HG02642 (cell line): ENCODE measurements around the gene OIT3.

ENCODE experiments used
- ATAC-seq: cut with Tn5 transposase; IDR thresholded peaks from one replicate; pipeline ENCODE4 v1.9.1; 2021; ENCODE audit warnings: mild to moderate bottlenecking; ENCODE audit not compliant: unreplicated experiment, poor library complexity

OIT3 gene

GRCh38 chr10:72893136-72893798 lies at the start of gene OIT3:
OIT3 (plus strand) TSS chr10:72893739; CDS start chr10:72893799, 60 bp downstream.
- ATAC-seq, result no peak

GRCh38 chr10:72846238-72846637 lies 47.3 kb upstream of the OIT3 start:
- ATAC-seq, result no peak

GRCh38 chr10:72847681-72848080 lies 45.9 kb upstream of the OIT3 start:
- ATAC-seq, result no peak

- ATAC-seq, result no peak
Observed at GRCh38 chr10:72850861-72851260, 42.7 kb upstream of the OIT3 start.

- ATAC-seq, result no peak
Observed at GRCh38 chr10:72851509-72851908, 42.0 kb upstream of the OIT3 start.

- no peak for ATAC-seq
Observed at GRCh38 chr10:72852508-72852907, 41.0 kb upstream of the OIT3 start.

- ATAC-seq, result no peak
Observed at GRCh38 chr10:72855129-72855528, 38.4 kb upstream of the OIT3 start.

GRCh38 chr10:72855790-72856189 lies 37.7 kb upstream of the OIT3 start:
- no peak for ATAC-seq

GRCh38 chr10:72858067-72858466 lies 35.5 kb upstream of the OIT3 start:
- no peak for ATAC-seq

- no peak for ATAC-seq
Observed at GRCh38 chr10:72862957-72863356, 30.6 kb upstream of the OIT3 start.

- ATAC-seq, result no peak
Observed at GRCh38 chr10:72875250-72876055, 18.1 kb upstream of the OIT3 start.

- no peak for ATAC-seq
Observed at GRCh38 chr10:72879245-72879644, 14.3 kb upstream of the OIT3 start.

- no peak for ATAC-seq
Observed at GRCh38 chr10:72881291-72881690, 12.2 kb upstream of the OIT3 start.

- no peak for ATAC-seq
Observed at GRCh38 chr10:72883861-72884260, 9.7 kb upstream of the OIT3 start.

GRCh38 chr10:72885953-72886352 lies 7.6 kb upstream of the OIT3 start:
- ATAC-seq, result no peak

GRCh38 chr10:72886621-72887020 lies 6.9 kb upstream of the OIT3 start:
- no peak for ATAC-seq

- ATAC-seq, result no peak
Observed at GRCh38 chr10:72887043-72887442, 6.5 kb upstream of the OIT3 start.

GRCh38 chr10:72888151-72888638 lies 5.3 kb upstream of the OIT3 start:
- ATAC-seq, result no peak

- no peak for ATAC-seq
Observed at GRCh38 chr10:72889391-72889831, 4.1 kb upstream of the OIT3 start.

- no peak for ATAC-seq
Observed at GRCh38 chr10:72890086-72890485, 3.5 kb upstream of the OIT3 start.

GRCh38 chr10:72895236-72895850 lies 1.8 kb downstream of the OIT3 start:
- no peak for ATAC-seq
